ENCODE measurements around the gene DBF4B.
"Not testable (repeated sequence)": the region's sequence is repeated elsewhere in the genome, so short reads cannot be mapped to it uniquely, and the experiment has no call there.

- TF ChIP-seq, protein P1, sequence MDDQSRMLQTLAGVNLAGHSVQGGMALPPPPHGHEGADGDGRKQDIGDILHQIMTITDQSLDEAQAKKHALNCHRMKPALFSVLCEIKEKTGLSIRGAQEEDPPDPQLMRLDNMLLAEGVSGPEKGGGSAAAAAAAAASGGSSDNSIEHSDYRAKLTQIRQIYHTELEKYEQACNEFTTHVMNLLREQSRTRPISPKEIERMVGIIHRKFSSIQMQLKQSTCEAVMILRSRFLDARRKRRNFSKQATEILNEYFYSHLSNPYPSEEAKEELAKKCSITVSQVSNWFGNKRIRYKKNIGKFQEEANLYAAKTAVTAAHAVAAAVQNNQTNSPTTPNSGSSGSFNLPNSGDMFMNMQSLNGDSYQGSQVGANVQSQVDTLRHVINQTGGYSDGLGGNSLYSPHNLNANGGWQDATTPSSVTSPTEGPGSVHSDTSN (IDR thresholded peaks at IDR 0.05) = not testable (repeated sequence)
- not testable (repeated sequence) for TF ChIP-seq CTCF (IDR thresholded peaks at IDR 0.05); YY1 (IDR thresholded peaks at IDR 0.05; ENCODE audit: low read depth); SMC3 (IDR thresholded peaks at IDR 0.05; ENCODE audit: low read depth, low read length); USF2 (IDR thresholded peaks at IDR 0.05; ENCODE audit: borderline replicate concordance, low read depth, low read length); CHD2 (IDR thresholded peaks at IDR 0.05; ENCODE audit: low read length, partially characterized antibody); MEF2A (IDR thresholded peaks at IDR 0.05; ENCODE audit: borderline replicate concordance, low read depth); TAF1 (IDR thresholded peaks at IDR 0.05; ENCODE audit: borderline replicate concordance, low read depth, low read length)
- TF ChIP-seq, protein P2, sequence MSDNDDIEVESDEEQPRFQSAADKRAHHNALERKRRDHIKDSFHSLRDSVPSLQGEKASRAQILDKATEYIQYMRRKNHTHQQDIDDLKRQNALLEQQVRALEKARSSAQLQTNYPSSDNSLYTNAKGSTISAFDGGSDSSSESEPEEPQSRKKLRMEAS (IDR thresholded peaks at IDR 0.05; ENCODE audit: low read depth) = not testable (repeated sequence)
Observed at GRCh38 chr17:44700288-44700687, 8.2 kb upstream of the DBF4B start.
